ENCODE data around the gene PPHLN1.
"Not testable (repeated sequence)": the region's sequence is repeated elsewhere in the genome, so short reads cannot be mapped to it uniquely, and the experiment has no call there.

The PPHLN1 gene

GRCh38 chr12:42309996-42310395, 16.0 kb upstream of the PPHLN1 start:
- no peak for DNase-seq (ENCODE audit: low read depth, low spot score)
- no peak overlapping the region for H3K4me3 ChIP-seq (ENCODE audit: low read length)

GRCh38 chr12:42315108-42315507, 10.9 kb upstream of the PPHLN1 start:
- DNase-seq (ENCODE audit: low read depth, low spot score): no peak
- H3K4me3 ChIP-seq (ENCODE audit: low read length): no peak overlapping the region

GRCh38 chr12:42320796-42321195, 5.2 kb upstream of the PPHLN1 start:
- H3K4me3 ChIP-seq (ENCODE audit: low read length): no peak overlapping the region
- no peak for DNase-seq (ENCODE audit: low read depth, low spot score)

- DNase-seq (ENCODE audit: low read depth, low spot score): no peak
- H3K4me3 ChIP-seq (ENCODE audit: low read length): no peak overlapping the region
Observed at GRCh38 chr12:42322567-42322966, 3.4 kb upstream of the PPHLN1 start.

GRCh38 chr12:42323856-42324255, 2.1 kb upstream of the PPHLN1 start:
- no peak overlapping the region for H3K4me3 ChIP-seq (ENCODE audit: low read length)
- no peak for DNase-seq (ENCODE audit: low read depth, low spot score)

GRCh38 chr12:42325326-42325652, 678 bp upstream of the PPHLN1 start:
- H3K4me3 ChIP-seq (ENCODE audit: low read length): peak overlapping the region; percentile 98
- DNase-seq (ENCODE audit: low read depth, low spot score): no peak

GRCh38 chr12:42326541-42327226, 717 bp downstream of the PPHLN1 start:
- DNase-seq (ENCODE audit: low read depth, low spot score): no peak
- peak overlapping the region; percentile 98 for H3K4me3 ChIP-seq (ENCODE audit: low read length)

- DNase-seq (ENCODE audit: low read depth, low spot score): no peak
- peak overlapping the region; percentile 98 for H3K4me3 ChIP-seq (ENCODE audit: low read length)
Observed at GRCh38 chr12:42327227-42327590, 1.2 kb downstream of the PPHLN1 start.

- DNase-seq (ENCODE audit: low read depth, low spot score): not testable (repeated sequence)
Observed at GRCh38 chr12:42330097-42330496, 4.1 kb downstream of the PPHLN1 start.

GRCh38 chr12:42332301-42333285, 6.6 kb downstream of the PPHLN1 start:
- DNase-seq (ENCODE audit: low read depth, low spot score): peak; percentile 26
- H3K4me3 ChIP-seq (ENCODE audit: low read length): no peak overlapping the region

More at GRCh38 chr12:42330097-42330496, 4.1 kb downstream of the PPHLN1 start:
- H3K4me3 ChIP-seq (ENCODE audit: low read length): not testable (repeated sequence)

- no peak for DNase-seq (ENCODE audit: low read depth, low spot score)
- no peak overlapping the region for H3K4me3 ChIP-seq (ENCODE audit: low read length)
Observed at GRCh38 chr12:42336286-42336685, 10.3 kb downstream of the PPHLN1 start.

- DNase-seq (ENCODE audit: low read depth, low spot score): no peak
- no peak overlapping the region for H3K4me3 ChIP-seq (ENCODE audit: low read length)
Observed at GRCh38 chr12:42338280-42338679, 12.3 kb downstream of the PPHLN1 start.

GRCh38 chr12:42342028-42342427, 16.1 kb downstream of the PPHLN1 start:
- DNase-seq (ENCODE audit: low read depth, low spot score): no peak
- H3K4me3 ChIP-seq (ENCODE audit: low read length): no peak overlapping the region

GRCh38 chr12:42343721-42344120, 17.8 kb downstream of the PPHLN1 start:
- no peak for DNase-seq (ENCODE audit: low read depth, low spot score)
- no peak overlapping the region for H3K4me3 ChIP-seq (ENCODE audit: low read length)

- H3K4me3 ChIP-seq (ENCODE audit: low read length): no peak overlapping the region
- DNase-seq (ENCODE audit: low read depth, low spot score): no peak
Observed at GRCh38 chr12:42346403-42347002, 20.5 kb downstream of the PPHLN1 start.

- not testable (repeated sequence) for DNase-seq (ENCODE audit: low read depth, low spot score)
Observed at GRCh38 chr12:42349119-42350020, 23.4 kb downstream of the PPHLN1 start.

GRCh38 chr12:42350021-42350407, 24.0 kb downstream of the PPHLN1 start:
- not testable (repeated sequence) for H3K4me3 ChIP-seq (ENCODE audit: low read length); DNase-seq (ENCODE audit: low read depth, low spot score)

More at GRCh38 chr12:42349119-42350020, 23.4 kb downstream of the PPHLN1 start:
- not testable (repeated sequence) for H3K4me3 ChIP-seq (ENCODE audit: low read length)

- no peak for DNase-seq (ENCODE audit: low read depth, low spot score)
- no peak overlapping the region for H3K4me3 ChIP-seq (ENCODE audit: low read length)
Observed at GRCh38 chr12:42356344-42356743, 30.4 kb downstream of the PPHLN1 start.
